Activated CD8-positive, alpha-beta T cell treated with anti-CD3 and anti-CD28 coated beads for 36 hours (primary cell): ENCODE data around the gene UAP1. TPM values are rescaled to one million over a fixed set of nuclear protein-coding genes. Genes with fewer than 3 reads are reported as not detected.
"Not testable (repeated sequence)": the region's sequence is repeated elsewhere in the genome, so short reads cannot be mapped to it uniquely, and the experiment has no call there.

Experiments
- ATAC-seq: fragments of 200-7000 bp; cut with Tn5 transposase; one replicate; pipeline ENCODE4 v1.10.0; 2021; ENCODE audit warnings: mild to moderate bottlenecking, moderate library complexity
- CTCF ChIA-PET: fragments of 350-600 bp; sonication (Branson Sonifier 250); formaldehyde crosslinking; loops from one replicate; lab custom pipeline; 2021; ENCODE audit warnings: antibody characterized with exemption; lab: Charles Lee
- POLR2A ChIA-PET: fragments of 350-600 bp; sonication (Branson Sonifier 250); formaldehyde crosslinking; loops from one replicate; lab custom pipeline; 2021; ENCODE audit warnings: antibody characterized with exemption; lab: Charles Lee
- DNase-seq: peaks from one replicate; pipeline ENCODE4 v3.0.0-alpha.2; 2020
- H3K27ac Mint-ChIP-seq: one replicate; pipeline ENCODE4 v1.8.0; 2021; ENCODE audit warnings: mild to moderate bottlenecking, mixed read lengths
- H3K27me3 Mint-ChIP-seq: one replicate; pipeline ENCODE4 v1.8.0; 2021; ENCODE audit warnings: mixed read lengths
- H3K36me3 Mint-ChIP-seq: one replicate; pipeline ENCODE4 v1.8.0; 2021; ENCODE audit warnings: low read depth, mixed read lengths
- H3K4me1 Mint-ChIP-seq: one replicate; pipeline ENCODE4 v1.8.0; 2021; ENCODE audit warnings: low read depth, mixed read lengths
- H3K4me3 Mint-ChIP-seq: one replicate; pipeline ENCODE4 v1.8.0; 2021; ENCODE audit warnings: mild to moderate bottlenecking, moderate library complexity, mixed read lengths
- H3K9me3 Mint-ChIP-seq: one replicate; pipeline ENCODE4 v1.8.0; 2021; ENCODE audit warnings: mixed read lengths
- intact Hi-C: fragments of 100-400 bp; cut with micrococcal nuclease; formaldehyde crosslinking; loops from one replicate; pipeline ENCODE4 v1.10.0; 2022
- total RNA-seq, 2 experiments: library from RNA; stranded (reverse); gene quantifications; one replicate each; pipeline ENCODE4 v1.2.3, GENCODE V29; 2021
- TF ChIP-seq, protein P1 (sequence below): fragments of 200-600 bp; IDR thresholded peaks from one replicate; pipeline ENCODE4 v1.8.0; 2022; ENCODE audit warnings: antibody characterized with exemption, mild to moderate bottlenecking

The UAP1 gene
- total RNA-seq, 2 experiments from 2014 or later = 37.9 to 40.6 TPM

GRCh38 chr1:162571696-162572095 is 10.2 kb downstream of the UAP1 start:
- peaks cover 9% of the 10 kb centered on the region for H3K4me1 Mint-ChIP-seq
- no peak overlapping the region for H3K27ac Mint-ChIP-seq
- H3K27me3 Mint-ChIP-seq = no peaks in the 10 kb centered on the region
- intact Hi-C loops = no loop called here
- H3K36me3 Mint-ChIP-seq = peaks cover 21% of the 10 kb centered on the region
- POLR2A ChIA-PET = no interaction called here
- DNase-seq = no peak
- no peak for ATAC-seq
- H3K9me3 Mint-ChIP-seq = no peaks in the 10 kb centered on the region
- no peak overlapping the region for H3K4me3 Mint-ChIP-seq
- CTCF ChIA-PET = interaction anchor here (0.7 kb wide), 1 partner anchor 26 kb away, joined by 3 read pairs; no protein-coding TSS in a partner anchor
- TF ChIP-seq, protein P1, sequence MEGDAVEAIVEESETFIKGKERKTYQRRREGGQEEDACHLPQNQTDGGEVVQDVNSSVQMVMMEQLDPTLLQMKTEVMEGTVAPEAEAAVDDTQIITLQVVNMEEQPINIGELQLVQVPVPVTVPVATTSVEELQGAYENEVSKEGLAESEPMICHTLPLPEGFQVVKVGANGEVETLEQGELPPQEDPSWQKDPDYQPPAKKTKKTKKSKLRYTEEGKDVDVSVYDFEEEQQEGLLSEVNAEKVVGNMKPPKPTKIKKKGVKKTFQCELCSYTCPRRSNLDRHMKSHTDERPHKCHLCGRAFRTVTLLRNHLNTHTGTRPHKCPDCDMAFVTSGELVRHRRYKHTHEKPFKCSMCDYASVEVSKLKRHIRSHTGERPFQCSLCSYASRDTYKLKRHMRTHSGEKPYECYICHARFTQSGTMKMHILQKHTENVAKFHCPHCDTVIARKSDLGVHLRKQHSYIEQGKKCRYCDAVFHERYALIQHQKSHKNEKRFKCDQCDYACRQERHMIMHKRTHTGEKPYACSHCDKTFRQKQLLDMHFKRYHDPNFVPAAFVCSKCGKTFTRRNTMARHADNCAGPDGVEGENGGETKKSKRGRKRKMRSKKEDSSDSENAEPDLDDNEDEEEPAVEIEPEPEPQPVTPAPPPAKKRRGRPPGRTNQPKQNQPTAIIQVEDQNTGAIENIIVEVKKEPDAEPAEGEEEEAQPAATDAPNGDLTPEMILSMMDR = no peak

- Mint-ChIP-seq H3K27me3 (no peaks in the 10 kb centered on the region), H3K4me1 (peaks cover 7% of the 10 kb centered on the region), H3K27ac (no peak overlapping the region), H3K36me3 (peaks cover 15% of the 10 kb centered on the region), H3K9me3 (no peaks in the 10 kb centered on the region), H3K4me3 (no peak overlapping the region)
- CTCF ChIA-PET = no interaction called here
- intact Hi-C loops = no loop called here
- DNase-seq = no peak
- TF ChIP-seq, protein P1 = no peak
- no peak for ATAC-seq
- POLR2A ChIA-PET = interaction anchor here (1.4 kb wide), 1 partner anchor 15 kb away, joined by 4 read pairs; no protein-coding TSS in a partner anchor
These were observed 11.6 kb downstream of the UAP1 start for GRCh38 chr1:162573136-162573535.

DNA sequence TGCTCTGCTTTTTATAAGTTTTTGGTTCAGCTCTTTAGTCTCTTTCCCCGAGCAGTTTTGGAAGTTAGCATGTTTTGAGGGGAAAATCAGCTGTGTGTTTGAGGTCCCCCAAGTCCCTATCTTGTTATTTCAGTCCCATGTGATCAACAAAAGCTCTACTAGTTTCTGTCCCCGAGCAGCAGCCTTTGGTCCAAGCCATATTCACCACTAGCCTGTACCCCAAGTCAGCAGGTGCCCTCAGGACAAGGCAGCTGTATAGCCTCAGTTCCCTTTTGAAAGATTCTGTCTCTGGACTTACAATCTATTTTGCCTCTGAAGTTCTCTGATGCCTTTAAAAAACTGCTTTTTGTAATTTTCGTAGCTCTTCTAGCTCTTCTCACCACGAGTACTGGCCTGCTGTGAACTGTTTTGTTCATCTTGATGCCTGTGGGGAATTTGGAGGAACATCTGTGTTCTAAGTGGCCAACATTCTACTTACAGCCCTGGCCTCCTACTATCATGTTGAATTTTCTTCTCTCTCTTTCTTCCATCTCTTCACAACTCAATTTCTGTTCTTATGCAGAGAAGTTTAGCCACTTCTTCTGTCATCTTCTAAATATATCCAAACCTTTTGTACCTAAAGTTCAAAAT is 16.7 kb downstream of the UAP1 start:
- CTCF ChIA-PET = interaction anchor here (0.7 to 1.5 kb wide), 2 partner anchors 13 to 35 kb away, joined by 3 to 4 read pairs; no protein-coding TSS in a partner anchor
- H3K9me3 Mint-ChIP-seq = no peaks in the 10 kb centered on the region
- TF ChIP-seq, protein P1 = no peak
- POLR2A ChIA-PET = interaction anchor here (0.6 kb wide), 1 partner anchor 17 kb away, joined by 4 read pairs; no protein-coding TSS in a partner anchor
- no peak overlapping the region for H3K27ac Mint-ChIP-seq
- H3K4me3 Mint-ChIP-seq = no peak overlapping the region
- ATAC-seq (no peak), DNase-seq (no peak)
- peaks cover 22% of the 10 kb centered on the region for H3K36me3 Mint-ChIP-seq
- H3K27me3 Mint-ChIP-seq = no peaks in the 10 kb centered on the region
- intact Hi-C loops = no loop called here
- H3K4me1 Mint-ChIP-seq = no peaks in the 10 kb centered on the region

GRCh38 chr1:162578936-162579335 is 17.4 kb downstream of the UAP1 start:
- no peaks in the 10 kb centered on the region for H3K9me3 Mint-ChIP-seq
- intact Hi-C loops = no loop called here
- POLR2A ChIA-PET = interaction anchor here (0.6 kb wide), 1 partner anchor 1019 kb away, joined by 3 read pairs; no protein-coding TSS in a partner anchor
- no peak for ATAC-seq
- no peak for DNase-seq
- CTCF ChIA-PET = interaction anchor here (0.7 kb wide), 1 partner anchor 35 kb away, joined by 3 read pairs; no protein-coding TSS in a partner anchor
- H3K36me3 Mint-ChIP-seq = peaks cover 22% of the 10 kb centered on the region
- no peak overlapping the region for H3K27ac Mint-ChIP-seq
- H3K4me1 Mint-ChIP-seq = no peaks in the 10 kb centered on the region
- TF ChIP-seq, protein P1 = no peak
- no peaks in the 10 kb centered on the region for H3K27me3 Mint-ChIP-seq
- no peak overlapping the region for H3K4me3 Mint-ChIP-seq

DNA sequence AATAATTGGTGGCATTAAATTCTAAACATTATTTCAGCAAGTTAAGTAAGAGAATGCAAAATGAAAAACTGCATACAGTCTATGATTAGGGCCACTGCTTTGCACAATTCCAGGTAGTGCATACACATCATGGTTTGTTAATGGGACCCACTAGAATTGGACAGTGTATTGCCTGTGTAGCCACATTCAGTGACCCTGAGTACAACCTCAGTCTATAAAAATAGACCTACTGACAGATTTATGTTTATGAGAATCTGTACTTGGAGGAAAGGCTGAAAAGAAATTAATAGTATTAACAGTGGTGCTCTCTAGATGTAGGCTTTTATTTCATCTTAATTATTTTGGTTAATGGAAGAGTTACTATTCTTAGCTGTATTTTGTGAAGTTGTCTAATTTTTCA is 18.8 kb downstream of the UAP1 start:
- Mint-ChIP-seq H3K4me3 (no peak overlapping the region), H3K27ac (no peak overlapping the region), H3K27me3 (no peaks in the 10 kb centered on the region), H3K4me1 (no peaks in the 10 kb centered on the region), H3K36me3 (peaks cover 23% of the 10 kb centered on the region), H3K9me3 (no peaks in the 10 kb centered on the region)
- POLR2A ChIA-PET = no interaction called here
- CTCF ChIA-PET = no interaction called here
- TF ChIP-seq, protein P1 = no peak
- DNase-seq = no peak
- intact Hi-C loops = no loop called here
- no peak for ATAC-seq

DNA sequence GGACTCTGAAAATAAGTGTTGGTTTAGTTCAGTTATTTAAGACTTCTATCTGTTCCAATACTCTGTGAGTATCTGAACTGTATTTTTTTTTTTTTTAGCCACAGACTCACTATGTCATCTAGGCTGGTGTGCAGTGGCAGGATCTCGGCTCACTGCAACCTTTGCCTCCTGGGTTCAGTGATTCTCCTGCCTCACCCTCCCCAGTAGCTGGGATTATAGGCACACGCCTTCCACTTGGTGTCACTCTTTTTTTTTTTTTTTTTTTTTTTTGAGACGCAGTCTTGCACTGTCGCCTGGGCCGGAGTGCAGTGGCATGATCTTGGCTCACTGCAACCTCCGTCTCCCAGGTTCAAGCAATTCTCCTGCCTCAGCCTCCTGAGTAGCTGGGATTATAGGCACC is 21.4 kb downstream of the UAP1 start:
- H3K4me3 Mint-ChIP-seq, H3K27ac Mint-ChIP-seq, H3K9me3 Mint-ChIP-seq, POLR2A ChIA-PET, CTCF ChIA-PET, H3K4me1 Mint-ChIP-seq, DNase-seq, intact Hi-C loops, H3K27me3 Mint-ChIP-seq, ATAC-seq: not testable (repeated sequence)
- H3K36me3 Mint-ChIP-seq = peaks cover 22% of the 10 kb centered on the region

DNA sequence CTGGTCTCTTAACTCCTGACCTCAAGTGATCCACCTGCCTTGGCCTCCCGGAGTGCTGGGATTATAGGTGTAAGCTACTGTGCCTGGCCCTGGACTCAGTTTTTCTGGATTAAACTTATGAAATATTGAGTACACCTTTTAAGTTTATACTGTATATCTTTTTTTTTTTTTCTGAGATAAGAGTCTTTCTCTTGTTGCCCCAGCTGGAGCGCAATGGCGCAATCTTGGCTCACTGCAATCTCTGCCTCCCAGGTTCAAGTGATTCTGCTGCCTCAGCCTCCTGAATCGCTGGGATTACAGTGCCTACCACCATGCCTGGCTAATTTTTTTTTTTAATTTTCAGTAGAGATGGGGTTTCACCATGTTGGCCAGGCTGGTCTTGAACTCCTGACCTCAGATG is 23.6 kb downstream of the UAP1 start:
- H3K36me3 Mint-ChIP-seq = peaks cover 31% of the 10 kb centered on the region
- ATAC-seq, CTCF ChIA-PET, H3K9me3 Mint-ChIP-seq, intact Hi-C loops, H3K27ac Mint-ChIP-seq, H3K4me1 Mint-ChIP-seq, DNase-seq, POLR2A ChIA-PET, H3K27me3 Mint-ChIP-seq, H3K4me3 Mint-ChIP-seq: not testable (repeated sequence)
